Mucosa of descending colon (tissue), 3 donors: Measurements from ENCODE around the gene OR52B4. TPM values are rescaled to one million over a fixed set of nuclear protein-coding genes. Genes with fewer than 3 reads are reported as not detected.

Experiments used
- total RNA-seq, 3 donors: library from RNA; stranded (reverse); fragmentation: NEBNext Ultra II Directional in 2 of 3; extraction: Animal tissue kit (Norgen Biotek cat#: 25700) in 2 of 3; gene quantifications; one replicate each; pipeline versions ENCODE4 v1.2.1 to v1.2.4, GENCODE V29; 2021 to 2023
- donor health status: DM: no; HTN: no; CAD: no; lungs with moderate emphysema.
- donor health status: DM: no; HTN: no; CAD: no.
- donor health status: DM: no; HTN: yes; CAD: no.

Gene OR52B4
- total RNA-seq, 3 donors from 2014 or later = not detected

Other genes starting within 250 kb of the OR52B4 start
- 10 to 100 TPM; 26.0 to 32.6 (median 29.2) TPM for gene TRIM21, start 25.3 kb upstream of the OR52B4 start, total RNA-seq
- gene OR52K2, start 80.9 kb upstream of the OR52B4 start, total RNA-seq = not detected
- not detected for gene OR52K1, start 114.3 kb upstream of the OR52B4 start, total RNA-seq
- gene OR52M1, start 176.8 kb upstream of the OR52B4 start, total RNA-seq = not detected
- gene OR52I2, start 213.4 kb upstream of the OR52B4 start, total RNA-seq = not detected
- gene OR52I1, start 225.7 kb upstream of the OR52B4 start, total RNA-seq = not detected
- gene TRIM68, start 239.8 kb upstream of the OR52B4 start, total RNA-seq = 10 to 100 TPM; 17.6 to 21.7 (median 19.4) TPM